ENCODE data around the gene NDUFV1. TPM values are rescaled to one million over a fixed set of nuclear protein-coding genes. Genes with fewer than 3 reads are reported as not detected.
"Not testable (repeated sequence)": the region's sequence is repeated elsewhere in the genome, so short reads cannot be mapped to it uniquely, and the experiment has no call there.

Gene NDUFV1
- 180 and 185 TPM in 2 replicates for total RNA-seq
- long read RNA-seq, transcript NDUFV1-201 (10 exons, 1,596 nt) = major isoform, 395 of 439 reads
- long read RNA-seq, partial matches to known transcripts = 8 of 439 reads
- long read RNA-seq, other reads (novel, unspliced or antisense) = 30 of 439 reads

GRCh38 chr11:67606492-67607295, at the start of gene NDUFV1:
Gene NDUFV1, plus strand, starts transcription at chr11:67606936. Its CDS starts 69 bp downstream, at chr11:67607005.
- H3K4me1 Mint-ChIP-seq (ENCODE audit: unreplicated experiment) = peaks cover 9% of the 10 kb centered on the region
- H3K27ac Mint-ChIP-seq (ENCODE audit: unreplicated experiment) = peak within 1 kb of the TSS; percentile 84
- TF ChIP-seq CTCF (IDR thresholded peaks at IDR 0.05) = peak; percentile 52
- H3K27me3 Mint-ChIP-seq (ENCODE audit: unreplicated experiment) = peaks cover 10% of the 10 kb centered on the region
- no peaks in the 10 kb centered on the region for H3K9me3 Mint-ChIP-seq (ENCODE audit: unreplicated experiment)
- peak; percentile 98 for DNase-seq (ENCODE audit: extremely low spot score, unreplicated experiment)
- peak within 1 kb of the TSS; percentile 85 for H3K4me3 Mint-ChIP-seq (ENCODE audit: unreplicated experiment)
- peaks cover 2% of the 10 kb centered on the region for H3K36me3 Mint-ChIP-seq (ENCODE audit: unreplicated experiment)

- Mint-ChIP-seq H3K4me1 (ENCODE audit: unreplicated experiment) (peaks cover 6% of the 10 kb centered on the region), H3K27ac (ENCODE audit: unreplicated experiment) (no peak overlapping the region), H3K4me3 (ENCODE audit: unreplicated experiment) (no peak overlapping the region), H3K36me3 (ENCODE audit: unreplicated experiment) (no peaks in the 10 kb centered on the region), H3K9me3 (ENCODE audit: unreplicated experiment) (no peaks in the 10 kb centered on the region), H3K27me3 (ENCODE audit: unreplicated experiment) (no peaks in the 10 kb centered on the region)
- no peak for TF ChIP-seq CTCF (IDR thresholded peaks at IDR 0.05)
- no peak for DNase-seq (ENCODE audit: extremely low spot score, unreplicated experiment)
These were observed 48.5 kb upstream of the NDUFV1 start for GRCh38 chr11:67558084-67558772.

- H3K4me1 Mint-ChIP-seq (ENCODE audit: unreplicated experiment) = peaks cover 15% of the 10 kb centered on the region
- no peaks in the 10 kb centered on the region for H3K9me3 Mint-ChIP-seq (ENCODE audit: unreplicated experiment)
- H3K36me3 Mint-ChIP-seq (ENCODE audit: unreplicated experiment) = no peaks in the 10 kb centered on the region
- no peak for DNase-seq (ENCODE audit: extremely low spot score, unreplicated experiment)
- peaks cover 3% of the 10 kb centered on the region for H3K27me3 Mint-ChIP-seq (ENCODE audit: unreplicated experiment)
- H3K27ac Mint-ChIP-seq (ENCODE audit: unreplicated experiment) = no peak overlapping the region
- TF ChIP-seq CTCF (IDR thresholded peaks at IDR 0.05) = no peak
- no peak overlapping the region for H3K4me3 Mint-ChIP-seq (ENCODE audit: unreplicated experiment)
These were observed 44.6 kb upstream of the NDUFV1 start for GRCh38 chr11:67561971-67562619.

GRCh38 chr11:67562963-67563704, 43.6 kb upstream of the NDUFV1 start:
- H3K27me3 Mint-ChIP-seq (ENCODE audit: unreplicated experiment) = peaks cover 3% of the 10 kb centered on the region
- peaks cover 15% of the 10 kb centered on the region for H3K4me1 Mint-ChIP-seq (ENCODE audit: unreplicated experiment)
- no peak for DNase-seq (ENCODE audit: extremely low spot score, unreplicated experiment)
- H3K27ac Mint-ChIP-seq (ENCODE audit: unreplicated experiment) = no peak overlapping the region
- no peaks in the 10 kb centered on the region for H3K36me3 Mint-ChIP-seq (ENCODE audit: unreplicated experiment)
- no peak for TF ChIP-seq CTCF (IDR thresholded peaks at IDR 0.05)
- H3K9me3 Mint-ChIP-seq (ENCODE audit: unreplicated experiment) = no peaks in the 10 kb centered on the region
- no peak overlapping the region for H3K4me3 Mint-ChIP-seq (ENCODE audit: unreplicated experiment)

GRCh38 chr11:67563705-67564114, 43.0 kb upstream of the NDUFV1 start:
- not testable (repeated sequence) for H3K27me3 Mint-ChIP-seq (ENCODE audit: unreplicated experiment); H3K4me3 Mint-ChIP-seq (ENCODE audit: unreplicated experiment); H3K9me3 Mint-ChIP-seq (ENCODE audit: unreplicated experiment); H3K27ac Mint-ChIP-seq (ENCODE audit: unreplicated experiment); H3K36me3 Mint-ChIP-seq (ENCODE audit: unreplicated experiment); DNase-seq (ENCODE audit: extremely low spot score, unreplicated experiment)
- H3K4me1 Mint-ChIP-seq (ENCODE audit: unreplicated experiment) = peaks cover 15% of the 10 kb centered on the region

Data from osteocyte (in vitro differentiated cells).